OCI-LY7 (cell line): ENCODE results near the gene CD2AP.

Experiments used
- EZH2phosphoT487 ChIP-seq: fragments of 200-600 bp; sonication (generic); IDR thresholded peaks from 2 replicates; pipeline ENCODE4 v1.6.1; 2018; ENCODE audit warnings: low read depth, borderline replicate concordance, mild to moderate bottlenecking, mixed run types, antibody characterized with exemption, low read length, moderate library complexity, mixed read lengths
- TF ChIP-seq, protein P1 (sequence below): fragments of 200-600 bp; sonication (generic); conservative IDR thresholded peaks from 2 replicates; pipeline ENCODE4 v1.5.1; 2014; ENCODE audit warnings: mild to moderate bottlenecking, antibody characterized with exemption, low read length, moderate library complexity, mixed read lengths

DNA sequence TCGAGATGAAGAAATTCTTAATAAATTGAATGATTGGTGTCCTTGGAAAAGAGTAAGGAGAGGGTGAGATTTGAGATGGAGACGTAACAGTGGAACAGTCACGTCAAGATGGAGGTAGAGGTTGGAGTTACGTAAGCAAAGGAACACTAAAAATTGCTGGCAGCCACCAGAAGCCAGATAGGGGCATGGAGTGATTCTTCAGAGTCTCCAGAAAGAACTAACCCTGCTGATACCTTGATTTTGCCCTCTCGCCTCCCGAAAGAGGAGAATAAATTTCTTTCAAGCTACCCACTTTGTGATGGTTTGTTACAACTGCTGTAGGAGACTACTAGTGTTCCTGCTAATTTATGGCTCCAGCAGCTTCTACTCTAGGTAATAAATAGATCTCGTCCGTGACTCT is 17.6 kb downstream of the CD2AP start:
- TF ChIP-seq, protein P1, sequence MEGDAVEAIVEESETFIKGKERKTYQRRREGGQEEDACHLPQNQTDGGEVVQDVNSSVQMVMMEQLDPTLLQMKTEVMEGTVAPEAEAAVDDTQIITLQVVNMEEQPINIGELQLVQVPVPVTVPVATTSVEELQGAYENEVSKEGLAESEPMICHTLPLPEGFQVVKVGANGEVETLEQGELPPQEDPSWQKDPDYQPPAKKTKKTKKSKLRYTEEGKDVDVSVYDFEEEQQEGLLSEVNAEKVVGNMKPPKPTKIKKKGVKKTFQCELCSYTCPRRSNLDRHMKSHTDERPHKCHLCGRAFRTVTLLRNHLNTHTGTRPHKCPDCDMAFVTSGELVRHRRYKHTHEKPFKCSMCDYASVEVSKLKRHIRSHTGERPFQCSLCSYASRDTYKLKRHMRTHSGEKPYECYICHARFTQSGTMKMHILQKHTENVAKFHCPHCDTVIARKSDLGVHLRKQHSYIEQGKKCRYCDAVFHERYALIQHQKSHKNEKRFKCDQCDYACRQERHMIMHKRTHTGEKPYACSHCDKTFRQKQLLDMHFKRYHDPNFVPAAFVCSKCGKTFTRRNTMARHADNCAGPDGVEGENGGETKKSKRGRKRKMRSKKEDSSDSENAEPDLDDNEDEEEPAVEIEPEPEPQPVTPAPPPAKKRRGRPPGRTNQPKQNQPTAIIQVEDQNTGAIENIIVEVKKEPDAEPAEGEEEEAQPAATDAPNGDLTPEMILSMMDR = no peak
- no peak for TF ChIP-seq EZH2phosphoT487
